Large intestine (tissue), 3 donors: Measurements from ENCODE around the gene IRF5. TPM values are rescaled to one million over a fixed set of nuclear protein-coding genes. Genes with fewer than 3 reads are reported as not detected.

Experiments
- DNase-seq, 2 donors: peaks; one replicate each; pipeline versions ENCODE4 v3.0.0 to v3.0.0-alpha.2; 2013
- H3K27ac ChIP-seq: one replicate; pipeline ENCODE4 v1.5.1; 2013; ENCODE audit warnings: low read length
- H3K27me3 ChIP-seq: 2 replicates; pipeline ENCODE4 v1.6.1; 2013; ENCODE audit warnings: low read length; ENCODE audit not compliant: control insufficient read depth, insufficient read depth
- H3K36me3 ChIP-seq: 2 replicates; pipeline ENCODE4 v1.6.1; 2013; ENCODE audit warnings: low read length; ENCODE audit not compliant: control insufficient read depth, insufficient read depth
- H3K4me1 ChIP-seq: one replicate; pipeline ENCODE4 v1.6.1; 2013; ENCODE audit warnings: low read length; ENCODE audit not compliant: control insufficient read depth, insufficient read depth
- H3K4me3 ChIP-seq: one replicate; pipeline ENCODE4 v1.5.1; 2013; ENCODE audit warnings: low read length
- H3K9me3 ChIP-seq: one replicate; pipeline ENCODE4 v1.6.1; 2013; ENCODE audit warnings: mild to moderate bottlenecking, low read depth, low read length, moderate library complexity; ENCODE audit not compliant: control insufficient read depth
- WGBS: methylation state at CpG from one replicate; pipeline ENCODE4 v1.1.5; 2013; ENCODE audit warnings: low lambda C conversion rate; ENCODE audit not compliant: insufficient coverage; 5-methylcytosine and 5-hydroxymethylcytosine counted together
- polyA plus RNA-seq: library from polyadenylated mRNA; unstranded; fragments of 120-200 nt; gene quantifications from one replicate; pipeline ENCODE4 v1.2.1, GENCODE V29; 2013

IRF5 gene
- polyA plus RNA-seq, 1 donor, result 5.5 TPM

DNA sequence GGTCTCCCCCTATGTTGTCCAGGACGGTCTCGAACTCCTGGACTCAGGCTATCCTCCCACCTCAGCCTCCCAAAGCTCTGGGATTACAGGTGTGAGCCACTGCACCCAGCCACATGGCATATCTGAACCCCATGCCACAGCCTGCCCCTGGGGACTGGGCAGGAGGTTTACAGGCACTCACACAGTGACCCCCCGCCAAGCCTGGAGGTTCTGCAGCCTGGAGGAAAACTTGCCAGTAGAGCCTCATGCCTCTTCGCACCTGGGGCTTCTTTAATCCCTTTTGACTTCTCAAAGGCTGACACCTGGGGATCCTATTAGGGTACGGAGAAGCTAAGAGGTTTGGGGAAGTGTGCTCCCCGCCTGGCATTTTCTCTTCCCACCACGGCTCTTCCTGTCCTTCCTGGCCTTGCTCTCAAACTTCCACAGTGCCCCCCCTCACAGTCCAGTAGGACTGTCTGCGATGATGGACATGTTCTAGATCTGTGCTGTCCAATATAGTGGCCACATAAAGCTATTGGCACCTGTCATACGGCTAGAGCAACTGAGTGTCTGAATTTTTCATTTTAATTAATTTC is 15.8 kb upstream of the IRF5 start:
- H3K4me1 ChIP-seq, result no peaks in the 10 kb centered on the region
- no peaks in the 10 kb centered on the region for H3K36me3 ChIP-seq
- H3K27ac ChIP-seq, result no peak overlapping the region
- no peak overlapping the region for H3K4me3 ChIP-seq
- no peaks in the 10 kb centered on the region for H3K9me3 ChIP-seq
- peaks cover 57% of the 10 kb centered on the region for H3K27me3 ChIP-seq
- no peak for DNase-seq
- WGBS, result no CpG with 5 or more reads among the region's 9 CpGs

DNA sequence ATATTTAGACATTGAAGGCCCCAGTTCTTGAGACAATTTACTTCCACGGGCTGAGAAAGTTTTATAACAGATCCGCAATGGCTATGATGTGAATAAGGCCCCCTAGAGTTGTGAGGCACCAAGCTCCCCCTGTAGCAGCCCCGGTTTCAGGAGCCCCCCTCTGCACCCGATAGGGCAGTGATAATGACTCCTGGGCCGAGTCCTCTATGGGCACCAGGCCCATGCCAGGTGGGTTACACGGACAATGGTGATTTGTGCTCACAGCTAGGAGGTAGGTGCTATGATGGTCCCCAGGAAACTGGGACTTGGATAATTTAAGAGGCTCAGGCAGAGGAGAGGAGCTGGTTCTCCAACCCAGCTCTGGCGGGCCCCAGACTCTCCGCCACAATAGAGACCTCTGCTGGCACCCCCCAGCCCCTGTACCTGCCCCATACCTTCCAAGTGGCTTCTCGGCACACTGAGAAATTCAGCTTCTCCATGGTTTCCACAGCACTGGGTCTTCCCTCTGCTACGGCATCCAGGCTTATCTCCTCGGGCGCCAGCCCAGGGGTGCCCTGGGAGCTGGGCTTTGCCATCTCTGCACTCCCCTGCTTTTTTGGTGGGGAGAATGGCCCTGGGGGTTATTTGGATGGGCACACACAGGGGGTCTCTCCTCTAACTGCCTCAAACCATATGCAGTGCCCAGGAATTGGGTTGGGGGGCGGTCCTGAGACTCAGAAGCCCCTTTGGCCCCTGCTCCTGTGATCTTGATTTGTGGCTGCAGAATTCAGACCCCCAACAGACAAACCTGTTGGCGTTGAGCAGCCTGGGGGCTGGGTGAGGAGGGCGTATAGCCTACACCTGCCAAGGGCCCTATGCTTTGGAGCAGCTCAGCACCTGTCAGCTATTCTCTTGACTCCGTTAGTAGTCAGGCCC is 15.0 kb upstream of the IRF5 start:
- no peaks in the 10 kb centered on the region for H3K9me3 ChIP-seq
- H3K27ac ChIP-seq, result no peak overlapping the region
- no peaks in the 10 kb centered on the region for H3K36me3 ChIP-seq
- no CpG with 5 or more reads among the region's 16 CpGs for WGBS
- peaks cover 52% of the 10 kb centered on the region for H3K27me3 ChIP-seq
- H3K4me1 ChIP-seq, result no peaks in the 10 kb centered on the region
- no peak overlapping the region for H3K4me3 ChIP-seq
- DNase-seq, result no peak

DNA sequence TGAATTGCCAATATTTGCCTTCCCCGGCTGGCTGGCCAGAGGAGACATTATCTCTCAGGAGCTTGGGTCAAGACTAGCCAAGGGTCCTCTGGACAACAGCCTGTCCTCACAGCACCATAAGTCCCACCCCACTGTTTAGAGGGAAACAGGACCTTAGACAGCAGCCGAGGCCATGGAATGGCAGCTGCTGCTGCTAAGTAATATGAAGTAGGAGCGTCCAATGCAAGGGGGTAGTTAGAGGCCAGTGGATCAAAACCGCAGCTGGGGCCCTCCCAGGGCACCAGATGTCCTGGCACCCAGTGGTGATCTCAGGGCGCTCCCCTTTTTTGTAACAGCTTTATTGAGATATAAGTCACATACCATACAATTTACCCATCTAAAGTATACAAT is 14.3 kb upstream of the IRF5 start:
- Histone ChIP-seq H3K4me3 (no peak overlapping the region), H3K36me3 (no peaks in the 10 kb centered on the region), H3K27ac (no peak overlapping the region), H3K27me3 (peaks cover 45% of the 10 kb centered on the region), H3K9me3 (no peaks in the 10 kb centered on the region), H3K4me1 (no peaks in the 10 kb centered on the region)
- no CpG with 5 or more reads among the region's 5 CpGs for WGBS
- no peak for DNase-seq

DNA sequence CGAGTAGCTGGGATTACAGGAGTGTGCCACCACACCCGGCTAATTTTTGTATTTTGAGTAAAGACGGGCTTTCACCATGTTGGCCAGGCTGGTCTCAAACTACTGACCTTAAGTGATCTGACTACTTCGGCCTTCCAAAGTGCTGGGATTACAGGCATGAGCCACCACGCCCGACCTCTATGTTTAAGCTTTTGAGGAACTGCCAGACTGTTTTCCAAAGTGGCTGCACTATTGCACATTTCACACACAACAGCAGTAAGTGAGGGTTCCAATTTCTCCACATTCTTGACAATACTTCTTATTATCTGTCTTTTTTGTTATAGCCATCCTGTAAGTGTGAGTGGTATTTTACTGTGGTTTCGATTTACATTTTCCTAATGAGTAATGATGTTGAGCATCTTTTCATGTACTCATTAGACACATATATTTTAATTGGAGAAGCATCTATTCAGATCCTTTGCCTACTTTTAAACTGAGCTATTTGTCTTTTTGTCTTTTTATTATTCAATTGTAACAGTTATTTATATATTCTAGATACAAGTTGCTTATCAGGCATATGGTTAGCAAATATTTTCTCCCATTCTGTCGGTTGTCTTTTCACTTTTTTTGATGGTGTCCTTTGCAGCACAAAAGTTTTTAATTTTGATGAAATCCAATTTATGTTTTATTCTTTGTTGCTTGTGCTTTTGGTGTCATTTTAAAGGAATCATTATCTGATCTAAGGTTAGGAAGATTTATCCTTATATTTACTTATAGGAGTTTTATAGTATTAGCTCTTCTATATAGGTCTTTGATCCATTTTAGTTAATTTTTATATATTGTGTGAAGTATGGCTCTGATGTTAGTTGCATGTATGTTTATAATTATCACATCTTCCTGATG is 12.8 kb upstream of the IRF5 start:
- H3K27ac ChIP-seq, result no peak overlapping the region
- H3K27me3 ChIP-seq, result peaks cover 34% of the 10 kb centered on the region
- no peak for DNase-seq
- no peaks in the 10 kb centered on the region for H3K9me3 ChIP-seq
- H3K4me1 ChIP-seq, result no peaks in the 10 kb centered on the region
- WGBS, result 92% methylated on average over 2 of the region's 8 CpGs
- H3K4me3 ChIP-seq, result no peak overlapping the region
- H3K36me3 ChIP-seq, result no peaks in the 10 kb centered on the region

DNA sequence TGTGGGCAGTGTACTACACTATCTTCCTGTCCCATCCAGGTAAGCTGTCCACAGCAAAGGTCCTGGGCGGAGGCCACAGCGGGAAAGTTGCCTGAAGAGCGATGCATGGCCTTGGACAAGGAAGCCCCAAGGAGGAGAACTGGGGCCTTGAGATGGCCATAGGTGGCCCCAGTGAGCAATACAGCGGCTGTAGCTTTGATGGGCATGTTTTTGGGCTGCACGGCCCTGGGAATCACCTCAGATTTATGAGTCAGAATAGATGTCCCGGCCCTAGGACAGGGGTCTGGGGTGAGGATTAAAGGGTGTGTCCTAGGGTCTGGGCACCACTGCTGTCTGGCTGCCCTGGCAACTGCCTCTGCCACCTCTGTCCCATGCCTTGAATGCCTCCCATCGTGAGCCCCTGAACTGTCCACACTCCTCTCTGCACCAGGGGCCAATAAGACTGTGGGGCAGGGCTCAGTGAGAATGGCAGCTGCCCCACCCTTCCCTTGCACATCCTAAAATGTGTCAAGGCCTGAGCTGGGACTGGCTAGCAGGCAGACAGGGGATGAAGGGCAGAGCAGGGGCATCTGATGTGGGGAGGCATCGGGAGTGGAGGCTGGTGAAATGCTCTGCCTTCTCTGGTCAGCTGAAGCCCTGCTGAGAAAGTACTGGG is 9.4 kb upstream of the IRF5 start:
- Histone ChIP-seq H3K27ac (no peak overlapping the region), H3K4me3 (no peak overlapping the region), H3K27me3 (peaks cover 3% of the 10 kb centered on the region), H3K4me1 (peaks cover 2% of the 10 kb centered on the region), H3K9me3 (no peaks in the 10 kb centered on the region), H3K36me3 (no peaks in the 10 kb centered on the region)
- no CpG with 5 or more reads among the region's 8 CpGs for WGBS
- no peak for DNase-seq

DNA sequence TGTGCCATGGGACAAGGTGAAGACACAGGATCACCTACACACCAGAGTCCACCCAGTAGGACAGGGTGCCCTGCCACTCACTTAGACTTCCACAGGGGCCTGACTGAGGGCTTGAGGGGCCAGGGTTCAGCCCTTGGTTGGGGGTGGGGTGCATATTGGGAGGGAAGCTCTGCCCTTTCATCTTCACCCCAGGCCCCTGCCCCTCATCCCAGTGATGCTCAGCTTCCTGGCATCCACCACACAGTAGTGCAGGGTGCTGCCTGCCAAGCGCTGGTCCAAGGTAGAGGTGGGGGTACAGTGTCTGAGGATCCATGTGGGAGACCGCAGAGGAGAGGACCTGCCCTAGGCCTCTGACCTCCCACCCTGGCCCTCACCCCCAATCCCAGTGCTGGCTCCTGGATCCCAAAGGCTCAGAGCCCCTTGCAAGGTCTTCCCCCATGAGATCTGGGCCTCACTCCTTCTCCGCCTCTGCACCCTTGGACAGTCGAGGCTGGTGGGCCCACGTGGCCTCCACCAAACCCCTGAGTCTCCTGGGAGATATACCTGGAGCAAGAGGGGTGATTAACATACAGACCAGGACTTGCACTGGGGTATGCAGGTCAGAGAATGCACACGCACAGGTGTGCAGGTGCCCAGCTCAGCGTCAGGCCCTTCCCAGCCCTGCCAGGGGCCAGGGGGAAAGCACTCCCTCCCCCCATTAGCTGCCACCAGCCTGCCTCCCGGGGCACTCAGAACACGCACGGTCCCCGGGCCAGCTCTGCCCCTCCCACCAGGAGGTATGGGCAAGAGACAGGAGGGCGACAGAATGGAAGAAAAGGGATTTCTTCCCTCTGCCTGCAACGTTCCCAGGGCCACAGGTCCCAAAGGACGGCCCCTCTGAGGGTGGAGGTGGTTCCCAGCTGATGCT is 8.6 kb upstream of the IRF5 start:
- Histone ChIP-seq H3K36me3 (no peaks in the 10 kb centered on the region), H3K27ac (no peak overlapping the region), H3K27me3 (no peaks in the 10 kb centered on the region), H3K9me3 (no peaks in the 10 kb centered on the region), H3K4me3 (no peak overlapping the region), H3K4me1 (peaks cover 3% of the 10 kb centered on the region)
- no CpG with 5 or more reads among the region's 14 CpGs for WGBS
- DNase-seq, result no peak

DNA sequence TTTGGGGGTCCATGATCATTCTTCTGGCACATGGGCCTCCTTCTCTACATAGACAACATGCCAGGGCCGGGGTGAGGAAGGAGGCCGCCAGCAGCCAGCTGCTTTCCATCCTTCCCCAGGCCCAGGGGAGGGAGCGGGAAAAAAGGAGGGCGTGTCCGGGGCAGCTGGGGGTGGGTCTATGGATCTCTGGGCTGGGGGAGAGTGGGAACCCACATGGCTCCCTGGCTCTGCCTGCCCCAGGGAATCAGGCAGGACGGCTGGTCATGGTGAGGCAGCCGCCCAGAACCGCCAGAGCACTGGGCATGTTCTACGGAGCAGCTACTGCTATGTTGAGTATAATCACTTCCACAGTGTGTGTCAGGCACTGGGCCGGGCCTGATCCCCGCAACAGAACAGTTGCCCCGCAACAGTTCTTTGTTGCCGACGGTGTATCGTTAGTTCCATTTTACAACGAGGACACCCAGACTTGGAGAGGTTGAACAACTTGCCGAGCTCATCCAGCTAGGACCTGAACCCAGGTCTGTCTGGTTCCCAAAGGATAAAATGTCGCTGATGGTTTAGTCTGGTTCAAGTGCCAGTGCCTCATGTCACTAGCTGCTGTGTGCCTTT is 6.4 kb upstream of the IRF5 start:
- Histone ChIP-seq H3K4me3 (no peak overlapping the region), H3K9me3 (no peaks in the 10 kb centered on the region), H3K27me3 (no peaks in the 10 kb centered on the region), H3K27ac (no peak overlapping the region), H3K36me3 (no peaks in the 10 kb centered on the region), H3K4me1 (peaks cover 14% of the 10 kb centered on the region)
- DNase-seq, result no peak
- WGBS, result no CpG with 5 or more reads among the region's 18 CpGs

DNA sequence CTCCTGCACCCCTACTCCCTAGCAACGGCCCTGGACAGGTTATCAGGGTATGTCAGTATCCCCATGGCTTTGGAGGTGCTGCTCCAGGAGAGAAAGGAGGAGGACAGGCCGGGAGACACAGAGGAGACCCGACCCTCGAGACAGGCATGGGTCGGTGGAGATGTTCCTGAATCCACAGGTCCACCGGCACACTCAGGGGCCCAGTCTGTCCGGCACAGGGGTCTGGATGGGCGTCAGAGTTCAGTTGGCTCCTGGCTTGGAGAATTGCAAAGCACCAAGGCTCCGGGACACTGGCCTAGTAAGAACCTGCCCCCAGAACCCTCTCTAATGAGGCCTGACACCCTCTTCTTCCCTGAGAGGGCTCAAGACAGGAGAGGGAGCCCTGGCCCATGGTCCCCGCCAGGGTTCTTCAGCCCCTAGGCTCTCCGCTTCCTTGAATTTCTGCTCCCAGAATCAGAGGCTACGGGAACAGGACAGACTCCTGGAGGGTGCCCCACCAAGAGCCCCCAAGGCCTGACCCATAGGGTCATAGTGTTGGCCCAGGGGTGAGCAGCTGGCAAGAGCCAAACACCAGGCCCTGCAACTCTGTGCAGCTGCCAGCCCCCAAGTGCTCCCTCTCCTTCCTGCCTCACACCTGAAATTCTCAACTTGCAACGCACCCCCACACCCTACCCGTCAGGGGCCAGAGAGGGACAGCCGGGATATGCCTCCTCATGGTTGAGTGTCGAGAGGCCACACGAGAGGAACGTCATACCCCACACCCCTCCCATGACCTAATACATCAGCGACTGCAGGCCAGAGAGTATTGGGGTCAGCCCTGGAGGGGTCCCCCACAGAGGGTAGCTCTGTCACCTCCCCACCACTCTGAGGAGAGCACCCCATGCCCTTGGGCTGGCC is 5.5 kb upstream of the IRF5 start:
- peaks cover 22% of the 10 kb centered on the region for H3K4me1 ChIP-seq
- WGBS, result no CpG with 5 or more reads among the region's 19 CpGs
- no peak overlapping the region for H3K27ac ChIP-seq
- H3K9me3 ChIP-seq, result no peaks in the 10 kb centered on the region
- no peaks in the 10 kb centered on the region for H3K36me3 ChIP-seq
- no peak for DNase-seq
- H3K4me3 ChIP-seq, result no peak overlapping the region
- peaks cover under 1% of the 10 kb centered on the region for H3K27me3 ChIP-seq

DNA sequence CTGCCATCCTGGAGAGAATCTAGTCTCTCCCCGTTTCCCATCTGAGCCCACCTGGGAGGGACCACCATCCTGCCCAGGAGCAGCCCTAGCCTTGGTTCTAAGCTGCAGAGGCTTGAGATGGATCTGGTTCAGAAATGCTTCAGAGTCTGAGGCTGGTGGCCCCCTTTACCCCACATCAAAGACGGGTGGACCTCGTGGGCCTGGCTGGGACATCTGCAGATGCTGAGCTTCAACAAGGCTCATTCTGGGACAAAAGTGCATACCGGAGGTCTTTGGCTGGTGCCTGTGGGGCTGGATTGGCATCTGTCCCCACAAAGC is 4.9 kb upstream of the IRF5 start:
- Histone ChIP-seq H3K27ac (no peak overlapping the region), H3K36me3 (no peaks in the 10 kb centered on the region), H3K4me3 (no peak overlapping the region), H3K27me3 (peaks cover 4% of the 10 kb centered on the region), H3K4me1 (peaks cover 22% of the 10 kb centered on the region), H3K9me3 (no peaks in the 10 kb centered on the region)
- DNase-seq, result no peak
- no CpG with 5 or more reads among the region's 4 CpGs for WGBS
